GM21619 (cell line): ENCODE data around the gene EFTUD2.
"Not testable (repeated sequence)": the region's sequence is repeated elsewhere in the genome, so short reads cannot be mapped to it uniquely, and the experiment has no call there.

Source experiments
- ATAC-seq: cut with Tn5 transposase; IDR thresholded peaks from one replicate; pipeline ENCODE4 v1.9.1; 2021; ENCODE audit not compliant: unreplicated experiment

Gene EFTUD2

GRCh38 chr17:44850612-44851011 lies 48.6 kb downstream of the EFTUD2 start:
- no peak for ATAC-seq

GRCh38 chr17:44850025-44850424 lies 49.2 kb downstream of the EFTUD2 start:
- ATAC-seq, result no peak

- no peak for ATAC-seq
Observed at GRCh38 chr17:44848961-44849489, 50.2 kb downstream of the EFTUD2 start.

- no peak for ATAC-seq
Observed at GRCh38 chr17:44848257-44848795, 50.9 kb downstream of the EFTUD2 start.

GRCh38 chr17:44847586-44847985 lies 51.7 kb downstream of the EFTUD2 start, which contains the start of gene HIGD1B:
Gene HIGD1B (plus strand): TSS chr17:44847883. CDS start chr17:44848153, 270 bp downstream.
- ATAC-seq, result no peak

GRCh38 chr17:44846206-44846605 lies 53.0 kb downstream of the EFTUD2 start:
- ATAC-seq, result no peak

GRCh38 chr17:44844390-44844830 lies 54.8 kb downstream of the EFTUD2 start:
- no peak for ATAC-seq

- ATAC-seq, result no peak
Observed at GRCh38 chr17:44842748-44843147, 56.5 kb downstream of the EFTUD2 start.

- ATAC-seq, result no peak
Observed at GRCh38 chr17:44840936-44841335, 58.3 kb downstream of the EFTUD2 start.

GRCh38 chr17:44840274-44840673 lies 59.0 kb downstream of the EFTUD2 start:
- ATAC-seq, result no peak

GRCh38 chr17:44837196-44837595 lies 62.0 kb downstream of the EFTUD2 start:
- ATAC-seq, result no peak

- ATAC-seq, result no peak
Observed at GRCh38 chr17:44832805-44833204, 66.4 kb downstream of the EFTUD2 start.

GRCh38 chr17:44831371-44831770 lies 67.9 kb downstream of the EFTUD2 start:
- ATAC-seq, result no peak

GRCh38 chr17:44830359-44831288 lies 68.6 kb downstream of the EFTUD2 start:
- ATAC-seq, result no peak

- no peak for ATAC-seq
Observed at GRCh38 chr17:44829523-44830358, 69.5 kb downstream of the EFTUD2 start, which contains the start of gene GJC1. Gene GJC1 (minus strand): TSS chr17:44830287. CDS start chr17:44805817, 24,470 bp downstream.

- no peak for ATAC-seq
Observed at GRCh38 chr17:44828919-44829522, 70.2 kb downstream of the EFTUD2 start.

GRCh38 chr17:44827863-44828262 lies 71.4 kb downstream of the EFTUD2 start:
- no peak for ATAC-seq

- ATAC-seq, result no peak
Observed at GRCh38 chr17:44826123-44826790, 73.0 kb downstream of the EFTUD2 start.

GRCh38 chr17:44825236-44825635 lies 74.0 kb downstream of the EFTUD2 start:
- not testable (repeated sequence) for ATAC-seq

GRCh38 chr17:44820631-44821212 lies 78.5 kb downstream of the EFTUD2 start:
- ATAC-seq, result no peak
